DOHH2 (cell line): ENCODE results near the gene MCEE.
A peak's percentile ranks its signal among the peaks of the same experiment; 100 is the strongest.

Experiments used
- H3F3A ChIP-seq: fragments of 200-600 bp; sonication (generic), shearing (Covaris generic); 2 replicates; pipeline ENCODE4 v1.6.0; 2016; ENCODE audit warnings: antibody characterized with exemption, mild to moderate bottlenecking; ENCODE audit not compliant: control insufficient read depth, insufficient read depth
- H3K27ac ChIP-seq: fragments of 200-600 bp; sonication (generic); 2 replicates; pipeline ENCODE4 v1.5.1; 2014; ENCODE audit warnings: low read depth, mild to moderate bottlenecking, low read length, moderate library complexity
- H3K27me3 ChIP-seq: fragments of 200-600 bp; sonication (generic); 2 replicates; pipeline ENCODE4 v1.6.1; 2014; ENCODE audit warnings: mild to moderate bottlenecking, low read length, mixed read lengths; ENCODE audit not compliant: control insufficient read depth
- H3K36me3 ChIP-seq: fragments of 200-600 bp; sonication (generic); 2 replicates; pipeline ENCODE4 v1.6.1; 2014; ENCODE audit warnings: mild to moderate bottlenecking, low read length, moderate library complexity, mixed read lengths; ENCODE audit not compliant: control insufficient read depth
- H3K4me1 ChIP-seq: fragments of 200-600 bp; sonication (generic); 2 replicates; pipeline ENCODE4 v1.6.1; 2014; ENCODE audit warnings: mild to moderate bottlenecking, low read length, mixed read lengths; ENCODE audit not compliant: control insufficient read depth
- H3K4me2 ChIP-seq: fragments of 200-600 bp; sonication (generic); 2 replicates; pipeline ENCODE4 v1.6.0; 2014; ENCODE audit warnings: mild to moderate bottlenecking, low read length, moderate library complexity
- H3K4me3 ChIP-seq: fragments of 200-600 bp; sonication (generic); 2 replicates; pipeline ENCODE4 v1.5.1; 2014; ENCODE audit warnings: mild to moderate bottlenecking, low read length, mixed read lengths
- H3K79me2 ChIP-seq: fragments of 200-600 bp; sonication (generic); 2 replicates; pipeline ENCODE4 v1.6.1; 2014; ENCODE audit warnings: mild to moderate bottlenecking, low read length, mixed read lengths; ENCODE audit not compliant: control insufficient read depth
- H3K9me2 ChIP-seq: fragments of 200-600 bp; sonication (generic); replicated peaks from 2 replicates; pipeline ENCODE4 v1.6.1; 2014; ENCODE audit warnings: mild to moderate bottlenecking, low read length, mixed read lengths; ENCODE audit not compliant: control insufficient read depth
- H3K9me3 ChIP-seq: fragments of 200-600 bp; sonication (generic); 2 replicates; pipeline ENCODE4 v1.6.1; 2014; ENCODE audit warnings: antibody characterized with exemption, low read length, mixed read lengths; ENCODE audit not compliant: control insufficient read depth, insufficient read depth
- H4K20me1 ChIP-seq: fragments of 200-600 bp; sonication (generic); 2 replicates; pipeline ENCODE4 v1.6.0; 2014; ENCODE audit warnings: low read depth, mild to moderate bottlenecking, antibody characterized with exemption, low read length, moderate library complexity; ENCODE audit not compliant: control insufficient read depth, insufficient read depth
- EZH2phosphoT487 ChIP-seq: fragments of 200-600 bp; sonication (generic); IDR thresholded peaks from 2 replicates; pipeline ENCODE4 v1.6.1; 2017; ENCODE audit warnings: borderline replicate concordance, mild to moderate bottlenecking, antibody characterized with exemption, low read length, moderate library complexity, mixed read lengths
- TF ChIP-seq, protein P1 (sequence below): fragments of 200-600 bp; sonication (generic); IDR thresholded peaks from one replicate; pipeline ENCODE4 v1.5.1; 2014; ENCODE audit warnings: antibody characterized with exemption, mild to moderate bottlenecking, low read depth, low read length; ENCODE audit not compliant: poor library complexity, severe bottlenecking

MCEE gene

DNA sequence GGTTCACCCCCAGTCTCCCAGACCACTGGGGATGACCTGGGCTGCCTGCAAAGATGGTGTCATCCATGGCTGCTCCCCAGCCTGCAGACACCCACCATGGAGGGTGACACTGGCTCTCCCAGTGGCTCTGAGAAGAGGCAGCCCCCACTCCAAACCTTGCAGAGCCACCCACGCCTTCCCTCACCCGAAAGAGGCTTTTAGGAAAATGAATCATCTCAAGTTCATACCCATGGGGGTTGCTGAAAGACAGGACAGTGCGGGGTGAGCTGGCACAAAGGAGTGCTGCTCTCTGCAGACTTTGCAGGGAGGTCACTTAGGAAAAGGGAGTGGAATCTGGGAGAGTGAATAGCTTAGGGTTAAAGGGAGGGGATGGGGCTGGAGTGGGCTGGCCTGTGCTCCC lies 36.8 kb upstream of the MCEE start:
- Histone ChIP-seq H3K9me2 (no peaks in the 10 kb centered on the region), H3K4me2 (no peak overlapping the region), H4K20me1 (no peaks in the 10 kb centered on the region), H3F3A (no peaks in the 10 kb centered on the region), H3K36me3 (no peaks in the 10 kb centered on the region), H3K4me3 (no peak overlapping the region), H3K9me3 (no peaks in the 10 kb centered on the region), H3K27me3 (no peaks in the 10 kb centered on the region; the same call in 1 of the 2 replicates), H3K4me1 (no peaks in the 10 kb centered on the region), H3K27ac (no peak overlapping the region), H3K79me2 (no peaks in the 10 kb centered on the region)
- TF ChIP-seq, protein P1, sequence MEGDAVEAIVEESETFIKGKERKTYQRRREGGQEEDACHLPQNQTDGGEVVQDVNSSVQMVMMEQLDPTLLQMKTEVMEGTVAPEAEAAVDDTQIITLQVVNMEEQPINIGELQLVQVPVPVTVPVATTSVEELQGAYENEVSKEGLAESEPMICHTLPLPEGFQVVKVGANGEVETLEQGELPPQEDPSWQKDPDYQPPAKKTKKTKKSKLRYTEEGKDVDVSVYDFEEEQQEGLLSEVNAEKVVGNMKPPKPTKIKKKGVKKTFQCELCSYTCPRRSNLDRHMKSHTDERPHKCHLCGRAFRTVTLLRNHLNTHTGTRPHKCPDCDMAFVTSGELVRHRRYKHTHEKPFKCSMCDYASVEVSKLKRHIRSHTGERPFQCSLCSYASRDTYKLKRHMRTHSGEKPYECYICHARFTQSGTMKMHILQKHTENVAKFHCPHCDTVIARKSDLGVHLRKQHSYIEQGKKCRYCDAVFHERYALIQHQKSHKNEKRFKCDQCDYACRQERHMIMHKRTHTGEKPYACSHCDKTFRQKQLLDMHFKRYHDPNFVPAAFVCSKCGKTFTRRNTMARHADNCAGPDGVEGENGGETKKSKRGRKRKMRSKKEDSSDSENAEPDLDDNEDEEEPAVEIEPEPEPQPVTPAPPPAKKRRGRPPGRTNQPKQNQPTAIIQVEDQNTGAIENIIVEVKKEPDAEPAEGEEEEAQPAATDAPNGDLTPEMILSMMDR = no peak
- no peak for TF ChIP-seq EZH2phosphoT487

DNA sequence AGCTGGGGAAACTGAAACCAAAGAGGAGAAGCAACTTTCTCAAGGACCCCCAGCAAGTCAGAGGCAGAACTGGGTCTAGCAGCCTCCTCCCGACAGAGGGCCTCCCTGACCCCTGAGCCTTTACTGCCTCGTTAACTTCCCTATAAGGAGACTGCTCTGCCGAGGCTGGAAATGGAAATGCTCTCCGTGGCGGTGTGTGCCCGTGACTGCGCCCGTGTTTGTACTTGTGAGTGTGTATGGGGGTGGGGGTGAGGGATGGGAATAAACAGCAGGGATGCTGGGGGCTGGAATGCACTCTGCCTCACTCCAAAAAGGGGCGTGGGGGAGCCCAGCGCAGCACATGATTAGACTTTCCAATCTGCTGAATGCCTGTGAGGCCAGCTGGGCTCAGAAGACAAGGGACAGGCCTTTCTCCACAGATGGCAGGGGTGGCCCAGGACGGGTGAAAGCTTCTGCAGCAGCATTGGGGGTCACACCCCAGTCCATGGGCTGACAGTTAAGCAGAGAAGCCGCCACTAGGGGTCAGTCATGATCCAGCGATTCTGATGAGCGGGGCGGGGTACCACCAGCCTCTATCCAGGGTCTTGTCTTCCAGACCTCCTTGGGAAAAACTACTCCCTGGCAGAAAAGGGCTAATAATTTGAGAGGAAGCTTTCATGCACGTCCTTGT lies 27.2 kb upstream of the MCEE start:
- Histone ChIP-seq H3F3A (no peaks in the 10 kb centered on the region), H3K27ac (no peak overlapping the region), H4K20me1 (no peaks in the 10 kb centered on the region), H3K9me3 (no peaks in the 10 kb centered on the region), H3K27me3 (peaks cover 5% of the 10 kb centered on the region), H3K4me1 (peaks cover 3% of the 10 kb centered on the region; the same call in 1 of the 2 replicates), H3K4me2 (peak overlapping the region; percentile 30), H3K79me2 (no peaks in the 10 kb centered on the region), H3K36me3 (no peaks in the 10 kb centered on the region), H3K9me2 (no peaks in the 10 kb centered on the region), H3K4me3 (no peak overlapping the region)
- TF ChIP-seq, protein P1 = peak; percentile 77
- no peak for TF ChIP-seq EZH2phosphoT487

DNA sequence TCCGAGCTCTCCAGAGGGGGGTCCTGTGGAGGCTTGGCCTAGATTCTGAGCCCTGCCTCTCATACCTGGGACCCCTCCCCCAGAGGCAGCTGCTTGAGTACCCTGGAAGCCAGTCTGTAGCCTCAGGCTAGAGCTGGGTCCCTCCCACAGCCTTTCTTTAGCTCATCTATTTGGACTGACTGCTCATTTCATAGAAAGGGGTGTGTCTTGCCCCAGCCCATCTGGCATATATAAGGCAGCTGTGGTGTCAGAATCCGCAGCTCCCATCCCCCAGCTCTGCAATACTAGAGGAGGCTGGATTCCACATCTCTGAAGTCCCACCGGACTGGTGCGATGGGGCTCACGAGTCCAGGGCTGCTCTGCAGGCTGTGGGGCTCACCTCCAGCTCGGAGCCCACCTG lies 26.5 kb upstream of the MCEE start:
- no peak for TF ChIP-seq EZH2phosphoT487
- TF ChIP-seq, protein P1 = no peak
- no peak overlapping the region for H3K27ac ChIP-seq
- H3K36me3 ChIP-seq = no peaks in the 10 kb centered on the region
- H3K9me3 ChIP-seq = no peaks in the 10 kb centered on the region
- no peaks in the 10 kb centered on the region for H4K20me1 ChIP-seq
- H3K79me2 ChIP-seq = no peaks in the 10 kb centered on the region
- H3F3A ChIP-seq = no peaks in the 10 kb centered on the region; the same call in 1 of the 2 replicates
- H3K27me3 ChIP-seq = peaks cover 5% of the 10 kb centered on the region
- H3K4me1 ChIP-seq = peaks cover 3% of the 10 kb centered on the region; the same call in 1 of the 2 replicates
- H3K9me2 ChIP-seq = no peaks in the 10 kb centered on the region
- H3K4me3 ChIP-seq = no peak overlapping the region
- no peak overlapping the region for H3K4me2 ChIP-seq
